CD1c-positive myeloid dendritic cell (primary cell): ENCODE data around the gene OTOP2.
A peak's percentile ranks its signal among the peaks of the same experiment; 100 is the strongest.

Source experiments
- DNase-seq: peaks from one replicate; pipeline ENCODE4 v3.0.0-alpha.2; 2016; ENCODE audit errors: extremely low spot score

The OTOP2 gene

DNA sequence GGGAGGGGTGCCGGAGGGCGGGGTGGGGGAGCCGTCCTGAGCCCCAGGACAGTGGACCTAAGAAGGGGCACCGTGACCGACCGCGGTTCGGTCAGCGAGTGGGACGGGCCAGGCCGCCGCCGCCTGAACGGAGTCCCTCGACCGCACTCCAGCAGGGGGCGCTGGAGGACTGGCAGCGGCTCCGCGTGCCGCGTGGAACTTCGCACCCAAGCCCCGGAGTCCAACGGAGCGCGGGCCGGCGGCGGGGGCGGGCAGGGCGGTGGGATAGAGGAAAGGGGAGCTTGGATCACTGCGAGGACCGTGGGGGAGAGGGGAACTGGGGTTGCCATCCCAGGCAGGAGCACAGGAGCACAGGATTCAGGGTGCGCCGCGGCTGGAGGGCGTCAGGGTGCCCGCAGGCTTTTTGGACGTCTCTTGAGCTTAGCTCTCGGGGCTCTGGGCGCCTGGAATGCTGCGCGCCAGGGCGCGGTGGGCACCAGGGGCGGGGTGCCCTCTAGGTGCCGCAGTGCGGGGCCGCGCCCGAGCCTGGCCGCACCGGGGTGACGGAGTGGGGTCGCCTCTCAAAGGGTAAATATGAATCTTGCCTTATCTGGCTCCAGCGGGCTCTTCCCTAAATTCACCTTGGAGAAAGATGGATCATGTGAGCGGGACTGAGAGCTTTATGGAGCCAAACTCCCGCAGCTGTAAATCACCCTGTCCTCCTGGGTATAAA lies 379 bp upstream of the OTOP2 start:
- DNase-seq, result peak; percentile 82

DNA sequence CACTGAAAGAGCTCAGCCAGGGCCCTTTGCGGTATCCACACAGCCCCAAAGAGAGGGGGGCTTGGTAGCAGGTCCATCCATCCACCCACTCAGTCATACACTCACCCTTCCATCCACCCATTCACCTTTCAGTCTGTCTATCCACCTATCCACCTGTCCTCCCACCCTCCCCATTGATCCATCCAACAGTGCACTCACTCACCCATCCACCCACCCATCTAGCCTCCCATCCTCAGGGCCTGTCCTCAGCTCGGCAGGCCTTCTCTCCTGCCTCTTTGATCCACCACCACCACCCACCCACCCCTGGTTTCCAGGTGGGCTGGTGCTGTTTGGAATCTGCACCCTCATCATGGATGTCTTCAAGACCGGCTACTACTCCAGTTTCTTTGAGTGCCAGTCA lies 1.2 kb downstream of the OTOP2 start:
- DNase-seq, result no peak

DNA sequence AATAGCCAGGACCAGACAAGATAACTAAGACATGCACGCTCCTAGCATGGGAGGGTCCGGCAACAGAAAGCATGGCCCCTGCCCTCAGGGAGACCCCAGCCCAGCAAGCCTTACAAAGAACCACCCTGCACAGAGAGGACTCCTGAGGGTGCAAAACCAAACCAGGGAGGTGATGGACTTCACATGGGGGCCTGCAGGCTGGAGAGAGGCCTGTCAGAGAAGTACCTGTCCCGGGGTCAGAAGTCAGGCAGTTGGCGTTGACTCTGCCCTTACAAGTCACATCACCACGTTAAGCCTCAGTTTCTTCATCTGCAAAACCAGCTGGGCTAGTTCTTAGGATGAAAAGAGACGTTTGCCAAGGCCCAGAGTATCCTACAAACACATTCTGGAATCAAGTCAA lies 4.7 kb downstream of the OTOP2 start:
- DNase-seq, result no peak

DNA sequence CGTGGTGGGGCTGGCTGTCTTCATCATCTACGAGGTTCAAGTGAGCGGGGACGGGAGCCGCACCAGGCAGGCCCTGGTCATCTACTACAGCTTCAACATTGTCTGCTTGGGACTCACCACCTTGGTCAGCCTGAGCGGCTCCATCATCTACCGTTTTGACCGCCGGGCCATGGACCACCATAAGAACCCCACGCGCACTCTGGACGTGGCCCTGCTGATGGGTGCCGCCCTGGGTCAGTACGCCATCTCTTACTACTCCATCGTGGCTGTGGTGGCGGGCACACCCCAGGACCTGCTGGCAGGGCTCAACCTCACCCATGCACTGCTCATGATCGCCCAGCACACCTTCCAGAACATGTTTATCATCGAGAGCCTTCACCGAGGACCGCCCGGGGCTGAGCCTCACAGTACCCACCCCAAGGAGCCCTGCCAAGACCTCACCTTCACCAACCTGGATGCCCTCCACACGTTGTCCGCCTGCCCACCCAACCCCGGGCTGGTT lies 6.5 kb downstream of the OTOP2 start:
- no peak for DNase-seq

DNA sequence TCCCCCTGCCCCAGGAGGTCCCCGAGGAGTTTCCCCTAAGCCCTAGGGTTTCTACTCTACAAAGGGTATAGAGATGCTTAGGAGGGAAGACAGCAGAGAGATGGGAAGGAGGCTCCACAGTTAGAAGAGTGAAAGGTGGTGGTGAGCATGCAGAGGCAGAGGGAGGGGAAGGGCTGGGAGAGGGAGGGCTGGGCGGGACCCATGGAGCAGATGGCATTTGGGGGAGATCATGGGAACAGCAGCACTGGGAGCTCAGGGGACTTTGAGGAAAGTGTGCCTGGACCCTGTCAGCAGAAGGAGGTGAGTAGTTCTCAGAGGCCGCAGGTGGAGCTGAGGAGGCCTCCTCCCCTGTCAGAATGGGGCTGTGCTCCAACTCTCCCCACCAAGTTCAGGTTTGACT lies 11.0 kb downstream of the OTOP2 start:
- DNase-seq, result no peak

DNA sequence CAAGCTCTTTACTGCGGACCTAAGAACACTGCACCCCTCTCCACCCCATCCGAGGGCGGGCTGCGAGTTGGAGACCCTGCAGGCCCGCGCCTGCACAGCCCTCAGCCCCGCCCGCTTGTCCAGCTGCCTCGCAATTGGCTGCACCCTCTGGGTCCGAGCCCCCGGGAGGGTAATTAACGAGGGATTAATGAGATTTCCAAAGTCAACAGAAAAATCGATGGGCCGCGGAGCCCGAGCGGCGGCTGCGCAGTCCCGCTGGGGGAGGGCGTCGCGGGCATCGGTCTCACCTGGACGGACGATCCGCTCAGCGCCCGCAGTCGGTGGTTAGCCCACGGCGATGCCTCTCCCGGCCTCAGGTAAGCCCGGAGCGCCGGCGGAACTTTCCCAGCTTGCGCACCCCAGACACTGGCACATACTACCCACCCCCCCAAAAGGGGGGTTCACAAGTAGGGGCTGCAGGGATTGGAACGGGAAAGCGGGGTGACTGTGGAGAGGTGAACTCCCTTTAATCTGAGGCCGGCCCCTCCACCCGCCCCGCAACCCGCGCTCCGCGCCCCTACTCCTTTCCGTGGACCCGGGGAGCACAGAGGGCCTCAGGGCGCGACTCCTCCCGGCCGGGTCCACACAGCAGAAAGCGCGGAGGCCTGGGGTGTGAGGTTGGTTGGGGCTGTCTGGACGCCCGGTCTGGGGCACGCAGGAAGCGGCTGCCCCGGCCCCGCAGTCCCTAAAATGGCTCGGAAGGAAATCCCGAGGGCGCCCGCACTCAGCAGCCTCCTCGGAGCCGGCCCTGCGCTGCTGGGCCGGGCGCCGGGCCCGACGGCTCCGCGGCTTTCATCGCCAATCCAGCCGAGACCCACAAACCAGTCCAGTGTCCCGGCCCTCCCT lies 11.8 kb downstream of the OTOP2 start, which contains the start of gene OTOP3:
TSS of gene OTOP3 (plus strand) at position 314 of the 885 bp plus-strand sequence. CDS start at position 338, 24 bp downstream.
- DNase-seq, result no peak

DNA sequence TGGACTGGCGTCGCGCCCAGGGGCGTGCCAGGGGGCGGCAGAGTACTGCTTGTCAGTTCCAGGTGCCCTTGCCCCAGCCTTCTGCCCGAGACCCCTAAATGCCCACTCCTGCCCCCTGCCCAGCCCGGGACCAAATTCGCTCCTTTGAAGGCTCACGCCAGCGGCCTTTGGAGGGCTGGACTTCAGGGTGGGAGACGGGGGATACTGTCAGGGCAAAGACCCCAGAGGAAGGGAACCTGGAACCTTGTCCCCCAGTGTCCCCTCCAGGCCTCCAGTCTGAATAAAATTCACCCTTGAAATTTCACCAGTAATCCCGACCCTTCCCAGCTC lies 12.4 kb downstream of the OTOP2 start:
- DNase-seq, result no peak

DNA sequence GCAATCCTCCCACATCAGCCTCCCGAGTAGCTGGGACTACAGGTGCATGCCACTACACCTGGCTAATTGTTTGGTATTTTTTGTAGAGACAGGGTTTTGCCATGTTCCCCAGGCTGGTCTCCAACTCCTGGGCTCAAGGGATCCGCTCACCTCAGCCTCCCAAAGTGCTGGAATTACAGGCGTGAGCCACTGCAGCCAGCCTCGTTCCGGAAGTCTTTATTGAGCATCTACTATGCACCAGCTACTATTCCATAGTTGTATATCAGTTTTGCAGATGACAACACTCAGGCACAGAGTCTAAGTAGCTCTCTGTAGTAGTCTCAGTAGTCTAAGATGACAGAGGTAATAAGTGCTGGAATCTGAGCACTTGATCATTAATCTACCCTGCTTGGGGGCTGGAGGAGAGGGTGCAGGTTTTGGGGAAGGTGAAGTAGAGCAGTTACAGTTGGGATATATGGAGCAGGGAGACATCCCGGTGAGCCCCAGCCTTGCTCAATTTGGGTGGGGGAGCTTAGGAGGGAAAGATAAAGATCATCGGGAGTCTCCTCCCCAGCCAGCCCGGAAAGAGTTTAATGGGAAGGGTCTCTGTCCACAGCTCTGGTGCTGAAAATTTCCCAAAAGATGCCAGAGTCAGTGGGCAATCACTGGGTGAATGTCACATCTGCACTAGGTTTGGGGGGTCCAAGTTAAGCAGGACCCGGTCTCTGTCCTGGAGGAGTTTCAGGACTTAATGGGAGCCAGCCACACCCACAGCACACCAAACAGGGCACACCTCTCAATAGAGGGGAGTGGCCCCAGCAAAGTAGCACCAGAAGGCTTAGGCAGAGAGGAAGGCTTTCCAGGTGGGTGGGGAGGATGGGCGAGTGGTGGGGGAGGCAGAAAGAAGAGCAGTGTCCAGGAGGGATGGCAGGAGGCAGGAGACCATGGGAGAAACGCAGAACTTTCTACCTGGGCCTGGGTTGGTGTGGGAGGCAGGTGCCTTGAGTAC lies 13.3 kb downstream of the OTOP2 start:
- DNase-seq, result no peak

DNA sequence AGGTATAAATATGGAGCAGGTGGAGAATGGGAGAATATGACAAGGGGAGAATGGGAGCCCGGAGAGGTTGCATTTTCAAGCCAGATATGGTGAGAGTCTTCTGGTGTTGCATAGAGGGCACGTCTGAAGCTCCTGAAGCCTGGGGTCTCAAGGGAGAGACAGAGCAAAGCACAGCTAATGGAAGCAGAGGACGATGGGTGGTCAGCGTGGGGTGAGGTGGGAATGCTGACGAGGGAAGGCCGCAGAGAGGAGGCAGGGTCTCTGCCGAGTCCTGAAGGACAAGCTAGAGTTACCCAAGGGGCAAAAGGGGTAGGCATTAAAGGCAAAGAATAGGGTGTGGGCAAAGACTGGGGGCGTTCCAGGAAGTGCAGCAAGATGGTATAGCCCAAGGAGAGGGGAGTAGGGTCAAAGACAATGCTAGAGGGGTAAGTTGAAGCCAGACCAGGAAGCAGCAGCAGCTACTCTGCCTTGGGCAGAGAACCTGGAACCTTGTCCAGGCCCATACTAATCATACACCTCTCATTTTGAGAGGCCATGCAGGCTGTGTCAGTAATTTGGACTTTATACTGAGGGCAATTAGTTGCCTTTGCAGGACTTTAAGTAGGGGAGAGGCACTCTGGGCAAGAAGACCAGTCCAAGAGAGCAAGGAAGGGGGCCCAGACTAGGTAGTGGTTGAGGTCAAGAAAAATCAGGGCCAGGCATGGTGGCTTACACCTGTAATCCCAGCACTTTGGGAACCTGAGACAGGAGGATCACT lies 14.3 kb downstream of the OTOP2 start:
- no peak for DNase-seq

DNA sequence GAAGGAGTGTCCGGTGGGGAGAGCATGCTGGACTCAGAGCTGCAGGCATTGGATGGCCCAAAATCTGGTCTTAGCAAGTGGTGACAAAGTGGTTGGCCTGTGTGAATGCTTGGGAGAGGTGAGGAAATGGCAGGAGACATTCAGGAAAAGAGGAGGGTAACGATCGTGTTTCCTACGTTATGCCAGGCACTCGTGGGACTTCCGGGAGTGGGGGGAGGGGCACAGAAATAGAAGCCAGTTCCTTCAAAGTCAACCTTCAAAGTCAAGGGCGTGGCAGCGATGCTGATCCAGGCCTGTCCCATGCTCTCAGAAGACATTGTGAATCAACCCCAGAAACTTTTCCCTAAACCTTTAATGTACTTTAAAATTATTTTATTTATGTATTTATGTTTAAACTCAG lies 15.5 kb downstream of the OTOP2 start:
- no peak for DNase-seq

DNA sequence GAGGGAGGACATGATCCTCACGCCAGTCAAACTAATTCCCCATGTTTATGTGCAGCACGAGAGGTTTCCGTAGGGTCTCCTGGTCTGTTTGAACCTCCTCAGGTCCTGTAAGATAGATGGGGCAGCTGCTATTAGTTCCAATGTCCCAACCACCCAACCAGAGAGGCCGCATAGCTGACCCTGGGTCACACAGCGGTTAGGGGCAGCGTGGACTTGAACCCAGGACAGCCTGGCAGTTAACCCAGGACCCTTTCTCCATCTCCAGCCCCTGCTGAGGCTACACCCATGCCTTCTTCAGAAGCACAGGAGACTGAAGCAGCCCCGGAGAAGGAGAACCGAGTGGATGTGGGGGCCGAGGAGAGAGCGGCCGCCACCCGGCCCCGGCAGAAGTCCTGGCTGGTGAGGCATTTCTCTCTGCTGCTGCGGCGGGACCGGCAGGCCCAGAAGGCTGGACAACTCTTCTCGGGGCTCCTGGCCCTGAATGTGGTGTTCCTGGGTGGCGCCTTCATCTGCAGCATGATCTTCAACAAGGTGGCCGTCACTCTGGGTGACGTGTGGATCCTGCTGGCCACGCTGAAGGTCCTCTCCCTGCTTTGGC lies 17.2 kb downstream of the OTOP2 start:
- DNase-seq, result no peak

DNA sequence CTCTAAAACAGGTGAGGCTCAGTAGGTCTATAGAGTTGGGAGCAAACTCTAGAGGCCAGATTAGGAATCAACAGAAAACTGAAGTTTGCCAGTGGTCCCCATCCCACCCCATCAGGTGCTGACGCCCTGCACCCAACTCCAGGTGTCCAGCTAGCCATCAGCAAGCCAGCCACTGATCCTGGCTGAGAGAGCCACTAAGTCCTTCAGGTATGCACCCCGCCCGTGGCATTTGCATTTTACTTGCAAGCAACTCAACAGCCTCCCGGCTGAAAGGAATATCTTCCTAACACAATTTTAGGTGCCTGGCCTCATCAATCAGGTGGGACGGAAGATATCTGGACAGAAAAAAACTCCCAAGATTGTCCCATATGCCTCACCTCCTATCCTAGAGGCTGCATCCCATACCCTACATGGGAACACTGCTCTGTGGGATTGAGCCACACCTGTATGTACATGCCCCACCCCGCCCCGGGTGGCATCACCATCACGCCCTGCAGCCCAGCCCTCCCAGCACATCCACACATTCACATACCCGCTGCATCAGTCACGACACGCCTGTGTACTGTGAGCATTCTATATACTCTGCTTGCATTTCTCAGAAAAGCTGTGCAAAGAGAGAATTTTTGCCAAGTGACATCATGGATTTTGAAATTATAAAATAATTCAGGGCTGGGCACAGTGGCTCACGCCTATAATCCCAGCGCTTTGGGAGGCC lies 19.9 kb downstream of the OTOP2 start:
- no peak for DNase-seq

DNA sequence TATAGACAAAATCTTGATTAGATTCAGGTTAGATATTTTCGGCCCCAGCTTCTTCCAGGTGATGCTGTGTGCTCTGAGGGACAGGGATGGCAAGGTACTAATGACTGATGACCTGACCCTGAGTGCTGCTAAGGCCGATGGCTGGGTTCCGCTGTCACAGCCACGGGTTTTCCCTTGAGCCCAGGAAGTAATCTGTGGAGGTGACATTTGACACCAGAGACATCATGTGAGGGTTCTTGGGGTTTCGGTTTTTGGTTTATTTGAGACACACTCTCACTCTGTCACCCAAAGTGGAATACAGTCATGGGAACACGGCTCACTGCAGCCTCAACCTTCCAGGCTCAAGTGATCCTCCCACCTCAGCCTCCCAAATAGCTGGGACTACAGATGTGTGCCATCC lies 21.5 kb downstream of the OTOP2 start:
- no peak for DNase-seq

DNA sequence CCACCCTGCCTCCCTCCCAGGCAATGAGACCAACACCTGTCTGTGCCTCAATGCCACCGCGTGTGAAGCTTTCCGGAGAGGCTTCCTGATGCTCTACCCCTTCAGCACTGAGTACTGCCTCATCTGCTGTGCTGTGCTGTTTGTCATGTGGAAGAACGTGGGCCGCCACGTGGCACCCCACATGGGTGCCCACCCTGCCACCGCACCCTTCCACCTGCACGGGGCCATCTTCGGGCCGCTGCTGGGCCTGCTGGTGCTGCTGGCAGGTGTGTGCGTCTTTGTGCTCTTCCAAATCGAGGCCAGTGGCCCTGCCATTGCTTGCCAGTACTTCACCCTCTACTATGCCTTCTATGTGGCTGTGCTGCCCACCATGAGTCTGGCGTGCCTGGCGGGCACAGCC lies 22.6 kb downstream of the OTOP2 start:
- DNase-seq, result no peak

DNA sequence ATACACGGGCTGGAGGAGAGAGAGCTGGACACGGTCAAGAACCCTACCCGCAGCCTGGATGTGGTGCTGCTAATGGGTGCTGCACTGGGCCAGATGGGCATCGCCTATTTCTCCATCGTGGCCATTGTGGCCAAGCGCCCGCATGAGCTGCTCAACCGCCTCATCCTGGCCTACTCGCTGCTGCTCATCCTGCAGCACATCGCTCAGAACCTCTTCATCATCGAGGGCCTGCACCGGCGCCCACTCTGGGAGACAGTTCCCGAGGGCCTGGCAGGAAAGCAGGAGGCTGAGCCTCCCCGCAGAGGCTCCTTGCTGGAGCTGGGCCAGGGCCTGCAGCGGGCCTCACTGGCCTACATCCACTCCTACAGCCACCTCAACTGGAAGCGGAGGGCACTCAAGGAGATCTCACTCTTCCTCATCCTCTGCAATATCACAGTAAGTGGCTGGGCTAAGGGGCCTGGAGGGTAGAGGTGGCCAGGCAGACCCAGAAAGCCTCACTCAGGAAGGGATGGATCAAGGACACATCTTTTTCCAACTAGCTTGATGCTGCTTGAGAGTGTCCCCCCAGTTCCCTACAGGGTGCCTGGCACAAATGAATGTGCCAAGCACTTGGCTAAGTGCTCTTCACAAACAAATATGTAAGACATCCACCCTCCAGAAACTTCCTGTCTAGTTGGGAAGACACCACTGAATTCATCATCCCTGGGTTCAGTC lies 23.1 kb downstream of the OTOP2 start:
- DNase-seq, result no peak

DNA sequence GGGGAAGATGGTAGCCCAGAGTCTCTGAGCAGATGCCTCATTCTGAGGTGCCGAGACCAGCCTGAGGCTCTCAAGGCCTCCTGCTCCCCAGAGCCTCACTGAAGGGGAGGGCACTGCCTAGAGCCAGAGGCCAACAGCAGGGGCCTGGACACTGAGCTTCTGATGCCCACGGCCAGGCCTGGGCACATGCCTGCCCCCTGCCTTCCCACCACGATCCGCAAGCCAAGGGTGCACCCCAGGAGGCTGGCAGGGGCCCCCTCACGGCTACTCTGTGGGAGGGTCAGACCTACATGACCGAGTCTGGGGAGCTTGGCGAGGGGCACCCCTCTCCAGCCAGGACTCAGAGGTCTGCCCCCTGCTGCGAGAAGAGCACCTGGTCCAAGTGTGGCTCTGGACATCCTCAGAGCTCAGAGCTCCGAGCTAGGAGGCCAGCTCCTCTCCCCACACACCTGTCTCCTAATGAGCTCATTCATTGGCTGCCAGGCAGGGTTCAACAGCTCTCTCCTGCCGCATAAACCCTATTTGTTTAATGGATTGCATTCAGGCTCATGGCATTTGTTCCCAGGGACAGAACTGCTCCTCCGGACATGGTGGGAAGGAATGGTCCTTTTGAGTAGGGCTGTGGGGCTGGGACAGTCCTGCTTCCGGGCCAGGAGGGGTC lies 25.5 kb downstream of the OTOP2 start:
- no peak for DNase-seq

DNA sequence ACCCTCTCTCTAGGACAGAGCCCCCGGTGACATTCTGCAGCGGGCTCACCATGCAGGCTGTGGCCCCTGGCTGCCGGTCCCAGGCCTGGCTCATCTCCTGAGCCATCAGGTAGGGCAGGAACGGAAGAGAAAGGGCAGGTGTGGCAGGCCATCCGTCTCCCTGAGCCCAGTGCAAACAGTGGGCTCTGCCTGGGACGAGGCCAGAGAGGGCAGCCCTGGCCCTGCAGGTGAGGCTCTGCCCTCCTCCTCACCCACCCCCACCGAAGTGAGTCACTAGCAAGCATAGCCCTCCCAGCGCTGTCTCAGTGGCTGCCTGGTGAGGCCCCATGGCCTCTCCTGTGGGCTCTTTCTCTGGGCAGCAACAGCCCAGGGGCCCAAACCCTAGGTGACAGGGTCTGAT lies 26.1 kb downstream of the OTOP2 start:
- DNase-seq, result no peak

DNA sequence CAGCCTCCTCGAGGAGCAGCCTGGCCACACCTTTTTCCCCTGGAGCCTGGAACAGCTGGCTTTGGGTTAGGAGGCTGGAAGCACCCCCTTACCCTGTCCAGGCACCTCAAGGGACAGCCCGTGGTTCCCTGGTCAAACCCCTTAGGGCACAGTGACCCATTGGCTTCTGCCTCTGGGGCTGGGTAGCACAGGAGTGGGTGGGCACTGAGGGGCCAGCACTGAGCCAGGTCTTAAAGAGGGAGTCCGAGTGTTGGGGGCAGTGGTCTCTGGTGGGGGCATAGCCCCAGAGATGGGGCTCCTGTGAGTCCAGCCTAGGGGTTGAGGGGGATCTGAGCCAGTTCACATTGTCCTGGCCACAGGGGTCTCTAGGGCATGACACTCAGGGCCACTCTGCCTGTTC lies 27.0 kb downstream of the OTOP2 start:
- no peak for DNase-seq
